NT2/D1 (cell line): ENCODE results near the gene EPO.

Experiments used
- SUZ12 ChIP-seq: IDR thresholded peaks from 2 replicates; pipeline ENCODE4 v1.6.1; 2011; ENCODE audit not compliant: insufficient read length, insufficient read depth; ENCODE audit errors: extremely low read depth
- YY1 ChIP-seq: IDR thresholded peaks from 2 replicates; pipeline ENCODE4 v1.6.1; 2011; ENCODE audit not compliant: insufficient read length, insufficient read depth
- ZNF274 ChIP-seq: IDR thresholded peaks from 2 replicates; pipeline ENCODE4 v1.6.1; 2011; ENCODE audit warnings: mild to moderate bottlenecking, low read depth, low read length

DNA sequence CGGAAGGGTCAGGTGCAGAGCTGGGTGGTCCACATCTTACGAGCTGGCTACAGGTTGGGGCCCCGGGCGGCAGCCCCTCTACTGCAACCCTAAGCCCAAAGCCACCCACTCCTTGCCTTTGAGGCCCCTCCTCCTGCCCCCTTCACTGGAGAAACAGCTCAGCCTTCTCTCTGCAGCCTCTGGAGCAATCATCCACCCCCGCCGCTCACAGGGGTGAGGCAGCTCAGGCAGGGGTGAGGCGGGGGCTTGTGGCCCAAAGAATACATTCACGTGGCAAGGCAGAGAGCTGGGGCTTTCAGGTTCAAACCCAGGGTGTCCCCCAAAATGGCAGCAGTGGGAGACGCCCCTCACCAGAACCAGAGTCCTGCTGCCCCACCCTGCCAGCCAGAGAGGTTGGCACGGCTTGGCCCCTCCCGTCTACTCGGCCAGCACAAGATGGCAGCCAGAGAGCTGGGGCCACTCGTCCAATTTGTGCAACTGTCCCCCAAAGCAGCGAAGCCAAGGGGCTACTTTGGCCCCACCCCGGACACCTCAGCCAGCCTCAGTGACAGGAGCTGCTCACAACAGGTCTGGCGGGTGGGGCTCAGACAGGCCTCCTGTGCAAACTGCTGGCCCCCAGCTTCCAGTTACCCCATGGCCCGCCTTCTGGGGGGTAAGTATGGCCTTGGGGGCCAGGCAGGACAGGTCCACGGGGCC lies 39.5 kb upstream of the EPO start:
- TF ChIP-seq ZNF274: no peak
- no peak for TF ChIP-seq YY1
- TF ChIP-seq SUZ12: no peak
